KMS-11 (cell line): ENCODE data around the gene SLCO3A1.

Experiments used
- H2AFZ ChIP-seq: fragments of 200-600 bp; sonication (generic); 2 replicates; pipeline ENCODE4 v1.6.1; 2016; ENCODE audit warnings: antibody characterized with exemption, mixed run types, low read depth
- H3K27ac ChIP-seq: fragments of 200-600 bp; sonication (generic); 2 replicates; pipeline ENCODE4 v1.6.1; 2016; ENCODE audit warnings: mild to moderate bottlenecking, mixed run types
- H3K27me3 ChIP-seq: fragments of 200-600 bp; sonication (generic); 2 replicates; pipeline ENCODE4 v1.6.1; 2017; ENCODE audit warnings: mild to moderate bottlenecking, low read depth, mixed run types, moderate library complexity; ENCODE audit not compliant: insufficient read depth
- H3K36me3 ChIP-seq: fragments of 200-600 bp; sonication (generic); 2 replicates; pipeline ENCODE4 v1.6.1; 2017; ENCODE audit warnings: mild to moderate bottlenecking, mixed run types; ENCODE audit not compliant: insufficient read depth
- H3K4me1 ChIP-seq: fragments of 200-600 bp; sonication (generic); 2 replicates; pipeline ENCODE4 v1.6.1; 2016; ENCODE audit warnings: mild to moderate bottlenecking, low read depth, mixed run types; ENCODE audit not compliant: poor library complexity, severe bottlenecking
- H3K4me2 ChIP-seq: fragments of 200-600 bp; sonication (generic); 2 replicates; pipeline ENCODE4 v1.7.0; 2016; ENCODE audit warnings: mild to moderate bottlenecking, mixed run types
- H3K4me3 ChIP-seq: fragments of 200-600 bp; sonication (generic); IDR thresholded peaks from 2 replicates; pipeline ENCODE4 v1.6.1; 2017; ENCODE audit warnings: low read depth, low read length, mixed read lengths; ENCODE audit not compliant: insufficient read depth
- H3K79me2 ChIP-seq: fragments of 200-600 bp; sonication (generic); 2 replicates; pipeline ENCODE4 v1.6.1; 2016; ENCODE audit warnings: low read depth, mixed run types; ENCODE audit not compliant: insufficient read depth
- H3K9ac ChIP-seq: fragments of 200-600 bp; sonication (generic); 2 replicates; pipeline ENCODE4 v1.6.1; 2016; ENCODE audit warnings: mild to moderate bottlenecking, mixed run types
- H4K20me1 ChIP-seq: fragments of 200-600 bp; sonication (generic); 2 replicates; pipeline ENCODE4 v1.6.1; 2016; ENCODE audit warnings: mild to moderate bottlenecking, mixed run types; ENCODE audit not compliant: insufficient read depth
- CTCF ChIP-seq: fragments of 200-600 bp; sonication (generic); conservative IDR thresholded peaks from 2 replicates; pipeline ENCODE4 v1.6.1; 2017; ENCODE audit warnings: low read depth, mild to moderate bottlenecking, antibody characterized with exemption, low read length, moderate library complexity, mixed read lengths

The SLCO3A1 gene

GRCh38 chr15:92121047-92121446 is 267.5 kb downstream of the SLCO3A1 start:
- Histone ChIP-seq H3K4me2 (no peak overlapping the region), H3K79me2 (no peaks in the 10 kb centered on the region), H3K9ac (no peak overlapping the region), H2AFZ (no peak overlapping the region), H3K4me1 (no peaks in the 10 kb centered on the region), H4K20me1 (no peaks in the 10 kb centered on the region), H3K27me3 (no peaks in the 10 kb centered on the region), H3K27ac (no peak overlapping the region), H3K4me3 (no peak overlapping the region), H3K36me3 (no peaks in the 10 kb centered on the region)
- TF ChIP-seq CTCF = no peak

- no peak overlapping the region for H3K27ac ChIP-seq
- no peaks in the 10 kb centered on the region for H3K79me2 ChIP-seq
- H3K4me3 ChIP-seq = no peak overlapping the region
- H4K20me1 ChIP-seq = no peaks in the 10 kb centered on the region
- no peaks in the 10 kb centered on the region for H3K27me3 ChIP-seq
- H3K4me2 ChIP-seq = no peak overlapping the region
- H3K4me1 ChIP-seq = no peaks in the 10 kb centered on the region
- no peak overlapping the region for H3K9ac ChIP-seq
- no peak for TF ChIP-seq CTCF
- H3K36me3 ChIP-seq = no peaks in the 10 kb centered on the region
- H2AFZ ChIP-seq = no peak overlapping the region
These were observed 268.8 kb downstream of the SLCO3A1 start for GRCh38 chr15:92122259-92122658.

GRCh38 chr15:92123962-92124656 is 270.6 kb downstream of the SLCO3A1 start:
- Histone ChIP-seq H3K27ac (no peak overlapping the region), H3K36me3 (no peaks in the 10 kb centered on the region), H3K27me3 (no peaks in the 10 kb centered on the region), H3K9ac (no peak overlapping the region), H3K4me2 (no peak overlapping the region), H3K4me3 (no peak overlapping the region), H3K79me2 (no peaks in the 10 kb centered on the region), H2AFZ (no peak overlapping the region), H4K20me1 (no peaks in the 10 kb centered on the region), H3K4me1 (no peaks in the 10 kb centered on the region)
- no peak for TF ChIP-seq CTCF

- Histone ChIP-seq H3K4me3 (no peak overlapping the region), H3K4me1 (no peaks in the 10 kb centered on the region), H3K36me3 (no peaks in the 10 kb centered on the region), H3K79me2 (no peaks in the 10 kb centered on the region), H3K27me3 (no peaks in the 10 kb centered on the region), H4K20me1 (no peaks in the 10 kb centered on the region), H3K4me2 (no peak overlapping the region), H3K27ac (no peak overlapping the region), H3K9ac (no peak overlapping the region), H2AFZ (no peak overlapping the region)
- TF ChIP-seq CTCF = no peak
These were observed 271.1 kb downstream of the SLCO3A1 start for GRCh38 chr15:92124657-92125010.
